Measurements from ENCODE around the gene WWC2.
A peak's percentile ranks its signal among the peaks of the same experiment; 100 is the strongest.

Gene WWC2

GRCh38 chr4:183244506-183244905 lies 145.4 kb downstream of the WWC2 start:
- H3K27ac ChIP-seq = no peak overlapping the region
- TF ChIP-seq ZFX (IDR thresholded peaks at IDR 0.05) (no peak), CTCF (conservative IDR thresholded peaks at IDR 0.05) (no peak)

DNA sequence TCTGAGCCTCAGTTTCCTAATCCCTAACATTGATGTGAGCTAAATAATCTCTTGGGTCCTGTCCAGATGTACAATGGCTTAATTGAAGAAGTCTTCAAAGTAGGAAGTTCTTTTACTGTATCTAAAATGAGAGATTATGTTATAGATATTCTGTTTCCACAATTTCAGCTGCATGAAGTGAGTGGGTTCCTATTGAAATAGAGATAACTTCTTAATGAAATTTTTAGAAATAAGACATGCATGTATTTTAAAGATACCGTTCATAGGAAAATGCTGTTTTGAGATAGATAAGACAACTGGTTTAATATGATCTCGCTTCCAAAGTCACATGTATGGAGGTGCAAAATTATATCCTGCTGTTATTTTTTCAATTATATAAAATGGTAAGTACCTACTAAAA lies 149.1 kb downstream of the WWC2 start:
- H3K27ac ChIP-seq = no peak overlapping the region
- TF ChIP-seq CTCF (conservative IDR thresholded peaks at IDR 0.05) (no peak), ZFX (IDR thresholded peaks at IDR 0.05) (no peak)

DNA sequence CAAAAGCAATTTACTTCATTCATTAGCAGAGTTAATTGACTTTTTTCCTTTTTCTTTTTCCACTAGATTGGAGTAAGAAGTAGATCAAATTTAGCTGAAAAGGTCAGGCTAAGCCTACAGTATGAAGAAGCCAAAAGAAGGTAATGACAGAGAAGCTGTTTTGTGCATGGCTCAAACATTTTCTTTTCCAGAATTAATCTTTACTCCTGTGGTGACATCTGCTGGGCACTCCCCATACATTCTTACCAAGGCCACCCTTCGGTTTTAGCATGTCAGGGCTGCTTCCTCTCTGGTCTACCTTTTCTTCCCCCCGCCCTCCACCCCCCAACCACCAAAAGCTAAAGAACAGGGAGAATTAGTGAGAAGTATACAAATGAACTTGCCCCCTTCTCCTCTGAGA lies 150.8 kb downstream of the WWC2 start:
- TF ChIP-seq ZFX (IDR thresholded peaks at IDR 0.05) = no peak
- peak; percentile 51 for TF ChIP-seq CTCF (conservative IDR thresholded peaks at IDR 0.05)
- H3K27ac ChIP-seq = no peak overlapping the region

DNA sequence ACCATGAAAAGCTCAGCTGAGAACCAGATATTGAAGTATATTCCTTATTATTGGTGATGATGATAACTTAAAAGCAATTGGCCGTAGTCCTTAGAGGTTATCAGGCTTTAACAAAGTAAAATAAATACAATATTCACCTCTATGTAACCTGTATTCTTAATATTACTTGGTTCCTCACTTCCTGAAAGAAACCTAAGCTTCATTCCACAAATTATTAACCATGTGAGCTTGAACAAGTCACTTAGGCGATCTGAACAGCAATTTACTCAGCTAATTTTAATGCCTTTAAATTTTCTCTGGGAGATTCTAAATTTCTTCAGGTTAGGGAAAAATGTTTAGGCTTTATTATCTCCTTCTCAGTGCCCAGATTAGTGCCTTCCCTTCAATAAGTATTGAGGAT lies 151.8 kb downstream of the WWC2 start:
- no peak overlapping the region for H3K27ac ChIP-seq
- TF ChIP-seq CTCF (conservative IDR thresholded peaks at IDR 0.05) = no peak
- no peak for TF ChIP-seq ZFX (IDR thresholded peaks at IDR 0.05)

GRCh38 chr4:183252959-183253358 lies 153.9 kb downstream of the WWC2 start:
- no peak for TF ChIP-seq ZFX (IDR thresholded peaks at IDR 0.05)
- no peak for TF ChIP-seq CTCF (conservative IDR thresholded peaks at IDR 0.05)
- H3K27ac ChIP-seq = no peak overlapping the region

DNA sequence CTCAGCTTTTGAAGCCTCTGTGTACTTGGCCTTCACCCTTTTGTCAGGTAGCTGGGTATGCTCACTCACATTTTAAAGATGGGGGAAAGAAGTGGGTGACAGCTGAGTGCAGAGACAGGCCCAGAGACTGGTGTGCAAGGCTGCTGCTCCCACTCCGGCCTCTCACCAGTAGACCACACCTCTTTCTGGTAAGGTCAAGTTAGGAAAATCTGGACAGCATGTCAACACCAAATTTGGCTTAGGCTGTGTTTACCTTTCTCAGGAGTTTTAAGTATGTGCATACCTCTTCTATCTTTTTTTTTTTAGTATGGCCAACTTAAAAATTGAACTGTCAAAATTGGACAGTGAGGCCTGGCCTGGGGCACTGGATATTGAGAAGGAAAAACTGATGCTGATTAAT lies 154.4 kb downstream of the WWC2 start:
- TF ChIP-seq ZFX (IDR thresholded peaks at IDR 0.05) = no peak
- TF ChIP-seq CTCF (conservative IDR thresholded peaks at IDR 0.05) = no peak

GRCh38 chr4:183254162-183254561 lies 155.1 kb downstream of the WWC2 start:
- H3K27ac ChIP-seq = no peak overlapping the region
- TF ChIP-seq ZFX (IDR thresholded peaks at IDR 0.05) = no peak
- TF ChIP-seq CTCF (conservative IDR thresholded peaks at IDR 0.05) = no peak

More for the DNA sequence above, 154.4 kb downstream of the WWC2 start:
- H3K27ac ChIP-seq = no peak overlapping the region

Data from C4-2B (cell line).